Activated naive CD4-positive, alpha-beta T cell treated with anti-CD3 and anti-CD28 coated beads, Interleukin-2, amount 50 U/mL, for 16 hours (primary cell): ENCODE data around the gene PARP6.

Source experiments
- DNase-seq: peaks from one replicate; pipeline ENCODE4 v3.0.0-alpha.2; 2020

Gene PARP6, protein sequence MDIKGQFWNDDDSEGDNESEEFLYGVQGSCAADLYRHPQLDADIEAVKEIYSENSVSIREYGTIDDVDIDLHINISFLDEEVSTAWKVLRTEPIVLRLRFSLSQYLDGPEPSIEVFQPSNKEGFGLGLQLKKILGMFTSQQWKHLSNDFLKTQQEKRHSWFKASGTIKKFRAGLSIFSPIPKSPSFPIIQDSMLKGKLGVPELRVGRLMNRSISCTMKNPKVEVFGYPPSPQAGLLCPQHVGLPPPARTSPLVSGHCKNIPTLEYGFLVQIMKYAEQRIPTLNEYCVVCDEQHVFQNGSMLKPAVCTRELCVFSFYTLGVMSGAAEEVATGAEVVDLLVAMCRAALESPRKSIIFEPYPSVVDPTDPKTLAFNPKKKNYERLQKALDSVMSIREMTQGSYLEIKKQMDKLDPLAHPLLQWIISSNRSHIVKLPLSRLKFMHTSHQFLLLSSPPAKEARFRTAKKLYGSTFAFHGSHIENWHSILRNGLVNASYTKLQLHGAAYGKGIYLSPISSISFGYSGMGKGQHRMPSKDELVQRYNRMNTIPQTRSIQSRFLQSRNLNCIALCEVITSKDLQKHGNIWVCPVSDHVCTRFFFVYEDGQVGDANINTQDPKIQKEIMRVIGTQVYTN

DNA sequence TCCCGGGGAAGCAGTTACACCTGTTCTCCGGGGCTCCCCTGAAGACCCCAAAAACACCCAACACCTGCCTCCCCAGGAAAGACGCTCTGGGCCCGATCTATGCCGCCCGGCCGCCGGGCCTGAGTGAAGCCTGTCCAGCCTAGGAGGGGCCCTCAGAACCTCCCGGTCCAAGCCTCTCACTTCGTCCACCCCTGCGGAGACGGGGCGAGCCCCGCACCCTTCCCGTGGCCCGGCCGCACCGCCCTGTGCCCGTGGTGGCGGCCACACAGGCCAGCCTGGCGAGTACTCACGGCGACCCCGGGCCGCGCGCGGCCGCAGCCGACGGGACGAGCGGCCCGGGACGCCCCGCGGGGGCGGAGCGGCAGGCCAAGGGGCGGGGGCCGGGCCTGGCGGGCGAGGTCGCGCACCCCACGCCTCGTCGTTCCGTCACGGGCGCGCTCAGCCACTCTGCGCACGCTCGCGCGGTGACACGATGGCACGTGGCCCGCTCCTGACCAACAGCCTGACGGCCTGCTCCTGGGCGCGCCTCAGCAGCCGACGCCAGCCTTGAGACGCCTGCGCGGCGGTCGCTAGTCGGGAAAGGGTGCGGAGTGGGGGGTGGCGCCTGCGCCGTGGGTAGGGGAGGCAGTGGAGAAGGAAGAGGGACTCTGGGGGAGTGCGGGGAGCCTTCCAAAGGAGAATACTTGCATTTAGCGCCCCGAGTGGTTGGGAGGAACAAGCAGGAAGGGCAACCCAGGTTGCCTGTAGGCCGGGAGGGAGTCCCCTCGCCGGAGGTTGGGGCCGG is at the start of gene PARP6:
Gene PARP6 (minus strand): TSS at position 342 of the 784 bp plus-strand sequence. CDS start 5,077 bp downstream, outside the sequence.
- peak; percentile 99 for DNase-seq

DNA sequence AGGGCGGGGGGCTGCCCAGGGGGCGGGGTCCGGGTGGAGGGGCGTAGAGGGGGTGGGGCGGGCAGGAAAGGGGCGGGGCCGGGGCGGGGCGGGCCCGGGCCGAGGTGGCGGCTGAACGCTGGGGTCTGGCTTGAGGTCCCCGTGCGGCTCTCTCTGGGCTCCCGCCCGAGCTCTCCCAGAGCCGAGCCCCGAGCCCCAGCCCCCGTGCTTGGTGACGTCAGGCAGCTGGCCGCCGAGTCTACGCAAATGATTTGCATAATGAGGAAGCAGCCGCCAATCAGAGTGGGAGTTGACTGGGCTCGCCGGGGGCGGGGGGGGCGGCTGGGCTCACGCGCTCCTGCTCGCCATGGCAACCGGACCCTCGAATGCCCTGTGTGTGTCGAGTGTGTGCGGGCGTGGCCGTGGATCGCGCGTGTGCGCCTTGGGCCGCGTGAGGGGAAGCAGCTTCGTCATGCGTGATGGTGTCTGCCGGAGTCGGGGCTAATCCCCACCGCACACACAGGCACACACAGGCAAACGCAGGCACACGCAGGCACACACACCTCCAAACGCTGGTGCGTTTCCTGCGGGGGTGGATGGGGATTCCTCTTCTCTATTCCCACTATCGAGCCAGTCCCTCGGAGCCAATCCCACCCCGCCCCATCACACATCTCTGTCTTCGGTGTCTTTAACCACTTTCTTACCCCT is 47.8 kb upstream of the PARP6 start, which contains the start of gene CELF6:
Gene CELF6 (minus strand): TSS at position 173 of the 687 bp plus-strand sequence. CDS start 283 bp downstream, outside the sequence.
- DNase-seq, result peak; percentile 71

GRCh38 chr15:72319360-72319984 is 47.1 kb upstream of the PARP6 start:
- DNase-seq, result peak; percentile 40

- no peak for DNase-seq
Observed at GRCh38 chr15:72318408-72318942, 46.1 kb upstream of the PARP6 start.

GRCh38 chr15:72315706-72316370 is 43.5 kb upstream of the PARP6 start:
- no peak for DNase-seq

- DNase-seq, result no peak
Observed at GRCh38 chr15:72313881-72314280, 41.5 kb upstream of the PARP6 start.

DNA sequence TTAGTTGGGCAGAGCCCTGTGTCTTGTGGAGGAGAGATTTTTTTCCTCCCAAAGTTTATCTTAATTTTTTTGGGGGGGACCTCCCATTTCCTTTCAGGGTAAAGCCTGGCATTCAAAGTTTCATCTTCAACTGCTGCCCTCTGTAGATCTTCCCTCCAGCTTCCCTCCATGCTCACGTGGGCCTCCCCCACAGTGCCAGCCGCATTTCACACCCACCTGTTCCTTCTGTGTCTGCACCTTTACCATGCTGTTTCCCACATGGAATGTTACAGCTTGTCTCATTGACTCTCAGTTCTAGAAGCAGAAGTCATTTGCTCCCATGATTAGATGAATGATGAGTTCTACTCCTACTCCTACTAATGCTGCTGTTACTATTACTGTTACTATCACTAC is 41.1 kb upstream of the PARP6 start:
- no peak for DNase-seq

DNA sequence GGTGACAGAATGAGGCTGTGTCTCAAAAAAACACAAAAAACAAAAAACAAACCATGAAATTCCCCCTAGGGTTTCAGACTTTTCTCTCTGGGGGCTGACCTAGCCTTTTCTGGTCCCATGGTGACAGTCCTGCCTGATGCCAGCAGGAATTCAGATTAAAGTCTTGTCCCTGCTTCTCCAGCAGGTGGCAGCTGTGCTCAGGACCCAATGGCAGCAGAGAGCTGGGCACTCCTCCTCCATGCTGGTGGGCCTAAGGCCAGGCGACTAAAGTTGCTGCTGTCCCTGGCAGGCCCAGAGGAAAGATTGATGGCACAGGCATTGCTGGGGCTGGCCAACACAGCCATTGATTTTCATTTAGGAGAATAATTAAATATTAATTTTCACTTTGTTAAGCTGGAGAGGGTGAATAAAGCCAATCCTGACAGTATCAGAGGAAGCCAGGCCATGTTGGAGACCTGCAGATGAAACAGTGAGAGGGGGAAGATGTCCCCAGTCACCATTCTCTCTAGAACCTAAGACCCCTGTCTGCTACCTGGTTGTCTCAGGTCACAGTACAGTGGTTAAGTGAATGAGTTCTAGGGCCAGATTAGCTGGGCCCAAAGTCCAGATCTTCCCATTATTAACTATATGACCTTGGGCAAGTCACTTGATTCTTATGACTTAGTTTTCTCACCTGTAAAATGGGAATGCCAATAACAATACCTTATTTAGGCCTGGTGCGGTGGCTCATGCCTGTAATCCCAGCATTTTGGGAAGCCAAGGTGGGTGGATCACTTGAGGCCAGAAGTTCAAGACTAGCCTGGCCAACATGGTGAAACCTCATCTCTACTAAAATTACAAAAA is 40.5 kb upstream of the PARP6 start:
- DNase-seq, result peak; percentile 60

DNA sequence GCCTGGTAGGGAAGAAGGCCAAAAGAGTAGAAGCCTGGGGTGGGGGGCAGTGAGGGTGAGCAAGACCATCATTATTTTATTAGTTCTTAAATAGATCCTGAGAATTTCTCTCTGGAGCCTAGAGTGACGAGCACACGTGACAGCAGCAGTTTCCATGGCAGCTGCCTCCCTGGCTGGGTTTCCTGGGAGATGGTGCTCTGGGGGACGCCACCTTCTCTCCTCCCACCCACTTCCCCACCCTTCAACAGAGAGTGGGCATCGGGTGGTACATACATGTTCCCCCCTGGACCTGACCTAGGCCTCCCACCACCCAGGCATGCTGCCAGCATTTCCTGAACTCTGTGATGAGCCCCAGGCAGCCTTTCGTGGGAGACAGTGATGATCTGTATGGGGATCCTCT is 34.7 kb upstream of the PARP6 start:
- no peak for DNase-seq

GRCh38 chr15:72306211-72306785 is 33.9 kb upstream of the PARP6 start:
- DNase-seq, result peak; percentile 19

DNA sequence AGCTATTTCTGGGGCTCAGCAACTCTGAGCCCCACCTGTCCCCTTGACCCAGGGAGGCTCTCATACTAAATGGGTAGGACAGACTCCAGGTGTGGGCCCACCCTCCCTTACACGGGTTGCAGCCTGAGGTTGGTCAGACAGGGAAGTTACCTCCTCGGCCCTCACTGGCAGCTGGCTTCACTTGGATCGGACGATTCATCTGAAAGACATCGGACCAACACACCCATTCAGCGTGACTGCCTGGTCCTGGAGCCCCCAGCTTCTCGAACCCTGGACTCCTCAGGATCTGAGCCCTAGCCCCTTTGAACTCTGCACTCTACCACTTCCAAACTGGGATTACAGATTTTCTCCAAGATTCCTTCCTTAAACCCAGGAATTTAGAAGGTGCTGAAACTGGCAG is 32.2 kb upstream of the PARP6 start:
- DNase-seq, result no peak

DNA sequence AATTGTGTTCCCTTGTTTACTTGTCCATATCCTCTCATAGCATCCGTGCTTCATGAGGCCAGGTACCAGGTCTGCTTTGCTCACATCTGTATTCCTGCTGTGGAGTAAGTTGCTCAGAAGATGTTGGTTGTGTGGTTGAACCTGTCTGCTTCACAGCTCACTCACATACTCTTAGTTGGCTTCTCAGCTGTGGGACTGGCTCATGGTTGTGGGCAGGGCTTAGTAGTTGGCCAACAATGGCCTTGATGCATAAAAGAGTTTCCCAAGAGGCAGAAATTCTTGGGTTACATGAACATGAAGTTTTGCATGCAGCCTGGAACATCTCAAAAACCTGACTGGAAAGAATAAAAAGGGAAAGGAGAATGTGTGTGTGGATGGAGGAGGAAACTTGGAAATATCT is 30.6 kb upstream of the PARP6 start:
- DNase-seq, result no peak

GRCh38 chr15:72289597-72290325 is 17.4 kb upstream of the PARP6 start:
- DNase-seq, result no peak

DNA sequence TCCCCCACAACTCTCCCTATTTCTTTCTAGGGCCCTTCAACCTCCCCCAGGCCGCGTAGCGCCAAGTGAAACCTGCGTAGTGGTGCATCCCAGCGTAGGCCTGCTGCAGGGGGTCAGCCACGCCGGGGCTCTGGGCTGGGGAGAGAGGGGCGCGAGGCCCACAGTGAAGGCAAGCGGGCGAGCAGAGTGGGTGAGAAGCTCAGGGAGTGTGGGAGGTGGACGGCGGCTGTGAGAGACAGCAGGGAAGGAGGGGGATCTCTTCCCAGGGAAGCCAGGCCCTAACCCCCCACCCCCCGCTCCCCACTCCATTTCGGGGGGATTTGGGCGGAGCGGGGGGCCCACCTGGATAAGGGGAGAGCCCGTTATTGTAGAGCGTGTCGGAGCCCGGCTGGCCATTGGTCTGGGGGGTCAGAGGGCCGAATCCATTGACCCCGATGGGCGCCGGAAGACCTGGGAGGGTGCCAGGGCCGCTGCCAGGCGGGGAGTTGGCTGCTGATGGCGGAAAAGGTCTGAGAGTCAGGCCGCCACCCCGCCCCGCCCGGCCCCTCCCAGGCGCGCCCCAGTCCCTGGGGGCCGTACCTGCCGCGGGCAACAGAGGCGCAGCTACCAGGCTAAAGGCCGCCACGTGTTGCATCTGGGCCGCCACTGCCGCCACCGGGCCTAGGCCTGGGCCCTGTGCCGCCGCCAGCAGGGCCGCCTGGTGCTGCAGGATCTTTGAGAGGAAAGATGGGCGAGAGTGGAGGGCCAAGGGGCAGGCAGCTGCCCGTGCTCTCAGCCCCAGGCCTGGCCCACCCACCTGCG is 16.6 kb upstream of the PARP6 start:
- no peak for DNase-seq

DNA sequence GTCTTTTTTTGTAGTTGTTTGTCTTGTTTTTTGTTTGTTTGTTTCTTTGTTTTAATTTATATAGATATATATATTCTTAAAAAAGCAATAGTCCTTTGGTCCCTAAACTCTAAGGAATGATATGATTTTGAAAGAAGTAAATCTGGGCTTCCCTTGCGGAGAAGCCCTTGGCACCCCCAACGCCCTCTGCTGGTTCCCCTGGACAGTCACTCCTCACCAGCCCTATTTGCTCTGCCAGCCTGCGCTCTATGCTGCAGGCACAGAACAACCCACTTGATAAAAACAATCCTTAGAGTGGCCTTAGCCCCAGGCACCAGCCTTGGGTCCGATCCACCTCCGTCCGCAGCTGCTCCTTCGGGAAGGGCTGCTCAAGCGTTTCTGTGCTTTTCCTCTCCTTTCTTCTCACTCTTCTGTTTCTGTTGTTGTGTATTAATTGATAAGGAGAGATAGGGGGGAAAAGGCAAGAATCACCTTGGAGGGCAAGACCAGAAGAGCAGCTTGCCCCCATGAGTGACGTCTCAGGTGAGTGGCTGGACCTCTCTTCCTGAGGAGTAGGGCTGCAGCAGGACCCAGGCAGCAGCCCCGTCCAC is 13.7 kb upstream of the PARP6 start:
- peak; percentile 63 for DNase-seq

GRCh38 chr15:72285402-72285801 is 13.0 kb upstream of the PARP6 start:
- DNase-seq, result no peak

DNA sequence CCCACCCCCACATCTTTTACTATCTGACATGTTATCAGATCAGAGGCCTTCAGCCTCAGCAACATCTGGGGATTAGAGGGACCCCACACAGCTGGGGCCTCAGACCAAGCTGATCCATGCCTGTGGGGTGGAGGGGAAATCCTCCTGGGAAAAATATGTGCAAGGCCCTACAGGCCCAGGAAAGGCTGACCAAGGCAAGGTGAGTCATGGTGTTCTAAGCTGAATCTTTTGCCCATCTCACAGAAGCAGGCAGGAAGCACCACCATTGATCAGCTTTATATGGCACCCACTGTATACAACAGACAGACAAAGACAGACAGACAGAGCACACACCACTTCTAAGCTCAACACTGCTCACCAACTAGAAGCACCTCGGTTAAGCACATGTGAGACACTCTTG is 12.4 kb upstream of the PARP6 start:
- no peak for DNase-seq

- DNase-seq, result no peak
Observed at GRCh38 chr15:72281713-72282112, 9.4 kb upstream of the PARP6 start.
